PFSK-1 (cell line): ENCODE measurements around the gene GDF7.

ENCODE experiments used
- FOXP2 ChIP-seq: optimal IDR thresholded peaks from 2 replicates; pipeline ENCODE3; 2011; ENCODE audit warnings: borderline replicate concordance, control low read depth, inconsistent platforms; ENCODE audit not compliant: insufficient read depth; ENCODE audit errors: extremely low read length, extremely low read depth
- POLR2AphosphoS5 ChIP-seq: IDR thresholded peaks from 2 replicates; pipeline ENCODE4 v1.6.1; 2012; ENCODE audit warnings: low read depth, mild to moderate bottlenecking, control low read depth, low read length, moderate library complexity
- SIN3A ChIP-seq: IDR thresholded peaks from 2 replicates; pipeline ENCODE4 v1.6.1; 2012; ENCODE audit warnings: mild to moderate bottlenecking, low read length, moderate library complexity, borderline replicate concordance; ENCODE audit not compliant: insufficient read depth
- TAF1 ChIP-seq: IDR thresholded peaks from 2 replicates; pipeline ENCODE4 v1.6.1; 2012; ENCODE audit warnings: low read length, control low read depth, borderline replicate concordance; ENCODE audit not compliant: insufficient read depth
- TF ChIP-seq, protein P1 (sequence below), 2 experiments: IDR thresholded peaks; 2 replicates each; pipeline versions ENCODE4 v1.6.1 to v1.8.0; 2011 to 2012; ENCODE audit warnings: low read depth in 2 of 2, low read length in 2 of 2, control low read depth in 1 of 2, inconsistent platforms in 1 of 2, mild to moderate bottlenecking in 1 of 2, moderate library complexity in 1 of 2; ENCODE audit not compliant: insufficient read depth in 1 of 2

The GDF7 gene

DNA sequence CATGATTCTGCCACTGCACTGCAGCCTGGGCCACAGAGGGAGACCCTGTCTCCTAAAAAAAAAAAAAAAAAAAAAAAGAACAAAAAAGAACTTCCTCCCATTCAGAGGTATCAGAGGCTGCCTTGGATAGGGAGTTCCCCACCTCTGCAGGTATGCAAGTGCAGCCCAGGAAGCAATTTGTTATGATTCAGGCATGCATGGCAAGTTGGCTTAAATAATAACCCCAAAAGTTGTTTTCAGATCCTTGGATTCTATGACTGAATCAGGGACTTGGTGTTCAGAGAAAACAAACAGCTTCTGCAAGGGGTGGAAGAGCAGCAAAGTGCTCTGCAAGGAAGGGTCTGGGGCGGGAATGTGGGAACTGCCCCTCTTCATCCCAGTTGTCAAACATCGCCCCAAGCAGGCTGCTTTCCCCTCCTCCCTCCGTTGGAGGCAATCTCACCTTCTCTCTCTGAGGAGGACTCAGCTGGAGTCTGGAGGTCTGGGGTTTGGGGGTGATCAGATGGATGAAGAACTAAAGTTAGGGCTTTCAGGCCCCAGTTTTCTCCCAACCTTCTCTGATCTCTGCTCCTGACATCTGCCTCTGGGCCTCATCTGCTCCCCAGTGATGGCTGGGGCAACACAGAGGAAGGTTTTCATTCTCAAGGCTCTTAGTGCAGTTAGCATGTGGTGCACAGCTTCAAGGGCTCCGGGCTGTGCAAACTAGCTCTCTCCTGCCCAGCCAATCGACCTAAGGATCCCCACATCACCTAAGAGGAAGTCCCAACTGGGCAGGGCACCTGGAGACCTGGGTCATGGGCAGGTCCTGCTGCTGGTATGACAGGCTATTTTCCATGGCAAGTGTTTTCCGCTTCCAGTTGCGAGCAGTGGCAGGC is 3.5 kb upstream of the GDF7 start:
- TF ChIP-seq TAF1 (no peak), FOXP2 (no peak), SIN3A (no peak), POLR2AphosphoS5 (no peak)
- TF ChIP-seq, protein P1, sequence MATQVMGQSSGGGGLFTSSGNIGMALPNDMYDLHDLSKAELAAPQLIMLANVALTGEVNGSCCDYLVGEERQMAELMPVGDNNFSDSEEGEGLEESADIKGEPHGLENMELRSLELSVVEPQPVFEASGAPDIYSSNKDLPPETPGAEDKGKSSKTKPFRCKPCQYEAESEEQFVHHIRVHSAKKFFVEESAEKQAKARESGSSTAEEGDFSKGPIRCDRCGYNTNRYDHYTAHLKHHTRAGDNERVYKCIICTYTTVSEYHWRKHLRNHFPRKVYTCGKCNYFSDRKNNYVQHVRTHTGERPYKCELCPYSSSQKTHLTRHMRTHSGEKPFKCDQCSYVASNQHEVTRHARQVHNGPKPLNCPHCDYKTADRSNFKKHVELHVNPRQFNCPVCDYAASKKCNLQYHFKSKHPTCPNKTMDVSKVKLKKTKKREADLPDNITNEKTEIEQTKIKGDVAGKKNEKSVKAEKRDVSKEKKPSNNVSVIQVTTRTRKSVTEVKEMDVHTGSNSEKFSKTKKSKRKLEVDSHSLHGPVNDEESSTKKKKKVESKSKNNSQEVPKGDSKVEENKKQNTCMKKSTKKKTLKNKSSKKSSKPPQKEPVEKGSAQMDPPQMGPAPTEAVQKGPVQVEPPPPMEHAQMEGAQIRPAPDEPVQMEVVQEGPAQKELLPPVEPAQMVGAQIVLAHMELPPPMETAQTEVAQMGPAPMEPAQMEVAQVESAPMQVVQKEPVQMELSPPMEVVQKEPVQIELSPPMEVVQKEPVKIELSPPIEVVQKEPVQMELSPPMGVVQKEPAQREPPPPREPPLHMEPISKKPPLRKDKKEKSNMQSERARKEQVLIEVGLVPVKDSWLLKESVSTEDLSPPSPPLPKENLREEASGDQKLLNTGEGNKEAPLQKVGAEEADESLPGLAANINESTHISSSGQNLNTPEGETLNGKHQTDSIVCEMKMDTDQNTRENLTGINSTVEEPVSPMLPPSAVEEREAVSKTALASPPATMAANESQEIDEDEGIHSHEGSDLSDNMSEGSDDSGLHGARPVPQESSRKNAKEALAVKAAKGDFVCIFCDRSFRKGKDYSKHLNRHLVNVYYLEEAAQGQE (IDR thresholded peaks at IDR 0.05; ENCODE audit: insufficient read depth in 1 of 2, low read depth in 2 of 2, low read length in 2 of 2) = no peak

DNA sequence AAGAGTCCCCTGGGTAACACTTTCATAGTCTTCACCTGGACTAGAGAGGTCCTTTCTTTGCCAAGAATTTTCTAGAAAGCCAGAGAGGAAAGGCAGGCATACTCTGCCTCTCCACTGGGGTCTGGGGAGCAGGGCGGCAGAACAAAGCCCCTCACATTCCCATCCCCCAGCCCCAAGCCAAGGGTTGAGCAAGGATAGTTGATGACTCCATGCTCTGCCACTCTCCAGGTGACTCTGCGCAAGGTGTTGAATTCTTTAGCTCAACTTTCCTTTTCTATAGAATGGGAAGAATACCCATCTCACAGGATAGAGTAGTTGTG is 2.9 kb upstream of the GDF7 start:
- TF ChIP-seq POLR2AphosphoS5 = no peak

DNA sequence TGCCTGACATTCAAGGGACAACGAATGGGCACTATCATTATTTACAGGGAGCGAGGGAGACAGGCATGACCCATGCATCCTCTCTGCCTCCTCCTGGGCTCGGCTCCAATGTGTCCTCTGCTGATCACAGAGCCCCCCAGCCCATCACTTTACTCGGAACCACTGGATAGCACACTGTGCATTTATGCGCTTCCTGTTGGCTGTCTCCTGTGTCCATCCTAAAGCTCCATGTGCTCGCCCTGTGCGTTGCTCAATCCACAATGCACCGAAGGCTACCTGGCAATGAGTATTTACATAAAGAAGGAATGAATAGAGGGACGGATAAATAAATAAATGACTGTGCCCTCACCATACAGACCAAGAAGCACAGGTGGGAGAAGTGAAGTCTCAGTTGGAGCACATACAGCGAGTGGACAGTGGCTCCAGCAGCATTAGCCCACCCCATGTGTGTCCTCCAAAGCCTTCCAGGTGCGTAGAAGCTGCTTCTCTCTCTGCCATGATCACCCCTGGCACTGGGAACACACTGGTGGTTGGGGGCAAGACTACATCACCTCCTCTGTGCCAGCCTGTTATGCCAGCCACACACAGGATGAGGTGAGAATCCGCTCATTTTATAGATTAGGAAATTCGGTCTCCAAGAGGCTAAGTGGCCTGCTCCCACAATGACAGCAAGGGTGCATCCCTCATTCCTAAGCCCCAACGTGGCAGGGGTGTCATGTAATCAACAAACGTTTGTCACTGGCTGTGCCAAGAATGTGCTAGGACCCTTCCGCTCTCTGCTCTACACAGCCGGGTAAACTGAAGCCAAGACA is 2.3 kb upstream of the GDF7 start:
- TF ChIP-seq TAF1 (no peak), FOXP2 (no peak), POLR2AphosphoS5 (no peak), SIN3A (no peak)
- TF ChIP-seq, protein P1 (IDR thresholded peaks at IDR 0.05; ENCODE audit: insufficient read depth in 1 of 2, low read depth in 2 of 2, low read length in 2 of 2) = no peak

DNA sequence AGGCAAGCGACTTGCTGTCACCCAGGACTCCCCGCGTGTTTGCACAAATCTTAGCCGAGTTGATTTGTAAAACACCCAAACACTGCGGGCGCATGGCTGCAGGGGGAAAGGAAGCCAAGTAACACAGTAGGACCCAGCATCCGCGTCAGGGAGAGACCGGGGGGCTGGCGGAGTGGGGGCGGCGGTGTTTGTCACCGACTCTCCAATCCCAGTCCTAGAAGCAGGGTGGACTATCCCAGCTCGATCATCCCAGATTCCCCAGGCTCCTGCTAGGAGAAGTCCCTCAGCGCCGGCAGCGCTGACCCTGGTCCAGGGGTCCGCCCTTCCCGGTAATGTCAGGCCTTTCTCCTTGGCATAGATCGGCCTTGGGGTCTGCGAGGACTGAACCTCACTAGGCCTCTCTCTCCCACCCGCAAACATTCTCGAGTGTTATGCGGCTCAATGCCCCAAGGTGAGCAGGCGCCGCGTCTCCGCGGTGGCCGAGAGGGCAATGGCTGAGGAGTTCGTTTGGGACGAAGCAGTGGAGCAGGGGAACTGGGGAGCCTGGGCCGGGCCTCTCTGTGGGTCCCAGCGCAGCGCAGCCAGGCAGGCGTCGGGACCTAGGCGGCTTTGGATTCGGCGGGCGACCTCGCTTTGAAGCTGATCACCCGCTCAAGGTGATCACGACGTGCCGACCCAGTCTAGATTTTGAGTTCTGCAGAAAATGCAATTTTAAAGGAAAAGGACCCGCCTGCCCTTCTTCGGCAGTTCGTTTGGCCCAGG is 1.5 kb upstream of the GDF7 start:
- TF ChIP-seq TAF1 (no peak), FOXP2 (no peak), POLR2AphosphoS5 (no peak), SIN3A (no peak)
- TF ChIP-seq, protein P1 (IDR thresholded peaks at IDR 0.05; ENCODE audit: insufficient read depth in 1 of 2, low read depth in 2 of 2, low read length in 2 of 2) = no peak

DNA sequence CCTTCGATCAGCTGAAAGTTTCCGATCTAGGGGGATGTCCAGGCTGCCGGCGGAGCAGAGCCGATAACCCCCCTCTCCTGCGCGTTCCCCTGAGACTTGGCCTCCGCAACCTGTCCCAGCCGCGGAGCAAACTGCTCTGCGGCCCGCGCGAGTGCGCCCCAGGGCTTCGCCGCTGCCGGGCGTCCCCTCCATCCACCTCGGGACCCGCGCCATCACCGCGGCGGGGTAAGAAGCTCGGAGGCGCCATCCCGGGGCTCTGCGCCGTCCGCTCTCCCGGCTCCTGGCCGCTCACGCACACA is 990 bp upstream of the GDF7 start:
- TF ChIP-seq SIN3A = no peak
- TF ChIP-seq, protein P1 (IDR thresholded peaks at IDR 0.05; ENCODE audit: insufficient read depth in 1 of 2, low read depth in 2 of 2, low read length in 2 of 2) = no peak
- no peak for TF ChIP-seq TAF1
- TF ChIP-seq POLR2AphosphoS5 = no peak
- no peak for TF ChIP-seq FOXP2
